HepG2 (cell line): ENCODE results near the gene KLHL11. TPM values are rescaled to one million over a fixed set of nuclear protein-coding genes. Genes with fewer than 3 reads are reported as not detected.

ENCODE experiments used
- ATAC-seq: fragments of 200-7000 bp; cut with Tn5 transposase; 3 replicates; pipeline ENCODE4 v1.9.1; 2020; ENCODE audit warnings: mild to moderate bottlenecking, moderate library complexity
- BruUV-seq: library from RNA; stranded (reverse); fragments of 400-500 nt; replicated peaks from 2 replicates; lab custom pipeline; 2021; lab: Mats Ljungman, UMichigan
- CTCF ChIA-PET: fragments of 300-600 bp; formaldehyde crosslinking; extraction: SDS; loops from one replicate; lab custom pipeline; 2021; ENCODE audit warnings: low total read pairs, inconsistent platforms, low intra/inter-chr PET ratio; lab: Yijun Ruan, JAX
- POLR2A ChIA-PET: fragments of 350-600 bp; sonication (Branson Sonifier 250); formaldehyde crosslinking; loops from one replicate; lab custom pipeline; 2020; ENCODE audit warnings: antibody characterized with exemption, inconsistent platforms; lab: Yijun Ruan, JAX
- DNase-seq: peaks from one replicate; pipeline ENCODE4 v3.0.0-alpha.2; 2015; ENCODE audit warnings: low spot score
- FAIRE-seq: peaks from 3 replicates; lab custom pipeline; 2011; peaks lifted over from hg19 to GRCh38; lab: Jason Lieb, UNC
- H2AFZ ChIP-seq: one replicate; pipeline ENCODE4 v1.6.1; 2011; ENCODE audit warnings: low read length, inconsistent platforms
- H3K27ac ChIP-seq: fragments of 300-600 bp; 3 replicates; pipeline ENCODE4 v1.8.0; 2011; ENCODE audit warnings: mixed run types, mild to moderate bottlenecking, mixed read lengths, low read length, inconsistent platforms; ENCODE audit not compliant: insufficient read depth; ENCODE audit errors: extremely low read length
- H3K27me3 ChIP-seq, 2 experiments: fragments of 200-600 bp in 1 of 2; 2 replicates in 1 of 2; 3 replicates in 1 of 2; pipeline versions ENCODE4 v1.6.0 to v1.8.0; 2011; ENCODE audit warnings: low read length in 2 of 2, mild to moderate bottlenecking in 2 of 2, moderate library complexity in 2 of 2, inconsistent platforms in 1 of 2; ENCODE audit not compliant: insufficient read depth in 2 of 2, control insufficient read depth in 1 of 2
- H3K36me3 ChIP-seq, 2 experiments: fragments of 200-600 bp in 1 of 2; replicated peaks in 1 of 2; 2 replicates in 1 of 2; 3 replicates in 1 of 2; pipeline versions ENCODE4 v1.5.1 to v1.8.0; 2011; ENCODE audit warnings: low read length in 2 of 2, inconsistent platforms in 1 of 2; ENCODE audit not compliant: insufficient read depth in 2 of 2, control insufficient read depth in 1 of 2
- H3K4me1 ChIP-seq: 2 replicates; pipeline ENCODE4 v1.5.1; 2012; ENCODE audit warnings: low read length, inconsistent platforms; ENCODE audit not compliant: insufficient read depth
- H3K4me2 ChIP-seq: 2 replicates; pipeline ENCODE4 v1.6.0; 2011; ENCODE audit warnings: low read depth, low read length, inconsistent platforms
- H3K4me3 ChIP-seq, 3 experiments: fragments of 200-600 bp in 1 of 3; sonication (generic), shearing (Covaris generic) in 1 of 3; replicated peaks in 1 of 3; 2 replicates each; pipeline ENCODE4 v1.5.1; 2011 to 2016; ENCODE audit warnings: low read length in 3 of 3, inconsistent platforms in 2 of 3, low read depth in 2 of 3, mild to moderate bottlenecking in 2 of 3, control low read depth in 1 of 3, mixed read lengths in 1 of 3; ENCODE audit not compliant: insufficient read depth in 1 of 3
- H3K79me2 ChIP-seq: one replicate; pipeline ENCODE4 v1.6.1; 2011; ENCODE audit warnings: low read length, inconsistent platforms; ENCODE audit not compliant: insufficient read depth
- H3K9ac ChIP-seq: 2 replicates; pipeline ENCODE4 v1.6.0; 2011; ENCODE audit warnings: mild to moderate bottlenecking, low read depth, low read length, inconsistent platforms; ENCODE audit not compliant: insufficient read depth
- H3K9me3 ChIP-seq: 2 replicates; pipeline ENCODE4 v1.5.1; 2012; ENCODE audit warnings: mild to moderate bottlenecking, low read length
- H4K20me1 ChIP-seq: 2 replicates; pipeline ENCODE4 v1.6.0; 2011; ENCODE audit warnings: inconsistent platforms, mild to moderate bottlenecking, low read length, moderate library complexity; ENCODE audit not compliant: insufficient read depth
- HNRNPUL1 ChIP-seq: fragments of 200-400 bp; formaldehyde crosslinking; IDR thresholded peaks from 2 replicates; pipeline ENCODE4 v1.6.1; 2017; ENCODE audit warnings: low read depth, mild to moderate bottlenecking, low read length, moderate library complexity
- HOXA9 ChIP-seq: sonication (generic); formaldehyde crosslinking; IDR thresholded peaks from 2 replicates; pipeline ENCODE4 v1.8.1; 2022; ENCODE audit warnings: missing genetic modification reagents, mild to moderate bottlenecking, moderate library complexity, borderline replicate concordance
- MYNN ChIP-seq: sonication (generic); formaldehyde crosslinking; IDR thresholded peaks from 2 replicates; pipeline ENCODE4 v1.4.0; 2020; ENCODE audit warnings: mild to moderate bottlenecking, low read depth, missing genetic modification reagents
- PHF21A ChIP-seq: sonication (generic); formaldehyde crosslinking; IDR thresholded peaks from 2 replicates; pipeline ENCODE4 v1.5.0; 2020; ENCODE audit warnings: mild to moderate bottlenecking, missing genetic modification reagents
- POLR2A ChIP-seq, 2 experiments: IDR thresholded peaks; 2 replicates each; pipeline ENCODE4 v1.6.1; 2011; ENCODE audit warnings: low read depth in 2 of 2, low read length in 2 of 2, mild to moderate bottlenecking in 1 of 2, moderate library complexity in 1 of 2; ENCODE audit not compliant: insufficient read depth in 1 of 2
- RBM22 ChIP-seq: fragments of 200-400 bp; formaldehyde crosslinking; optimal IDR thresholded peaks from 2 replicates; pipeline ENCODE3; 2017; ENCODE audit warnings: mild to moderate bottlenecking, low read length, moderate library complexity
- RFXANK ChIP-seq: IDR thresholded peaks from 2 replicates; pipeline ENCODE4 v1.6.1; 2016
- SMAD3 ChIP-seq: sonication (generic); formaldehyde crosslinking; IDR thresholded peaks from 2 replicates; pipeline ENCODE4 v1.4.0; 2020; ENCODE audit warnings: missing genetic modification reagents
- ZFY ChIP-seq: sonication (generic); formaldehyde crosslinking; IDR thresholded peaks from 2 replicates; pipeline ENCODE4 v1.4.0; 2020; ENCODE audit warnings: missing genetic modification reagents
- ZMYM3 ChIP-seq: sonication (generic); formaldehyde crosslinking; IDR thresholded peaks from 2 replicates; pipeline ENCODE4 v1.5.1; 2020; ENCODE audit warnings: mild to moderate bottlenecking, missing genetic modification reagents
- ZNF17 ChIP-seq: sonication (generic); formaldehyde crosslinking; IDR thresholded peaks from 2 replicates; pipeline ENCODE4 v1.5.0; 2020; ENCODE audit warnings: mild to moderate bottlenecking, missing genetic modification reagents
- ZNF280D ChIP-seq: sonication (generic); formaldehyde crosslinking; IDR thresholded peaks from 2 replicates; pipeline ENCODE4 v1.5.1; 2020; ENCODE audit warnings: mild to moderate bottlenecking, missing genetic modification reagents
- ZNF563 ChIP-seq: sonication (generic); formaldehyde crosslinking; IDR thresholded peaks from 2 replicates; pipeline ENCODE4 v1.8.0; 2022; ENCODE audit warnings: mild to moderate bottlenecking, moderate library complexity, missing genetic modification reagents
- WGBS: methylation state at CpG from one replicate; pipeline ENCODE4 v1.1.6; 2017; ENCODE audit warnings: low lambda C conversion rate; 5-methylcytosine and 5-hydroxymethylcytosine counted together
- in situ Hi-C: cut with HindIII; loops from 2 replicates; pipeline ENCODE4 v1.10.0; 2017; ENCODE audit warnings: low pct_unique_long_range_greater_than_20kb; ENCODE audit not compliant: extremely low pct_ligation_motif_present
- intact Hi-C: fragments of 100-400 bp; cut with micrococcal nuclease; formaldehyde crosslinking; loops from one replicate; pipeline ENCODE4 v1.10.0; 2022; ENCODE audit not compliant: unreplicated experiment
- polyA plus RNA-seq, 8 experiments: library from polyadenylated mRNA; depleted of rRNA in 3 of 8; stranded (reverse) in 7 of 8; unstranded in 1 of 8; fragments of >200 nt; fragmentation: Illumina TruSeq in 4 of 8; extraction: Trizol in 4 of 8; gene quantifications; 2 replicates each; pipeline versions ENCODE4 v1.2.1 to v1.2.3, GENCODE V29; 2011 to 2016; ENCODE audit warnings: low read depth in 4 of 8, missing spikeins in 1 of 8, mixed read lengths in 1 of 8; ENCODE audit not compliant: insufficient read depth in 1 of 8
- total RNA-seq, 5 experiments: library from RNA; depleted of rRNA; stranded (reverse); fragments of >200 nt; fragmentation: Illumina TruSeq; extraction: Trizol; gene quantifications; 2 replicates each; pipeline ENCODE4 v1.2.3, GENCODE V29; 2016; ENCODE audit warnings: low read depth in 1 of 5
- TF ChIP-seq, protein P1 (sequence below): sonication (generic); formaldehyde crosslinking; IDR thresholded peaks from 2 replicates; pipeline ENCODE4 v1.4.0; 2020; ENCODE audit warnings: mild to moderate bottlenecking, missing genetic modification reagents, borderline replicate concordance
- TF ChIP-seq, protein P2 (sequence below): sonication (generic); formaldehyde crosslinking; conservative IDR thresholded peaks from 2 replicates; pipeline ENCODE4 v1.4.0; 2020; ENCODE audit warnings: mild to moderate bottlenecking, missing genetic modification reagents, moderate library complexity

KLHL11 gene
- total and polyA plus RNA-seq, 2 of the 13 experiments (the other 11 are each of a cell fraction or from before 2014, with no cell fraction given): 7.7 to 27.5 TPM

DNA sequence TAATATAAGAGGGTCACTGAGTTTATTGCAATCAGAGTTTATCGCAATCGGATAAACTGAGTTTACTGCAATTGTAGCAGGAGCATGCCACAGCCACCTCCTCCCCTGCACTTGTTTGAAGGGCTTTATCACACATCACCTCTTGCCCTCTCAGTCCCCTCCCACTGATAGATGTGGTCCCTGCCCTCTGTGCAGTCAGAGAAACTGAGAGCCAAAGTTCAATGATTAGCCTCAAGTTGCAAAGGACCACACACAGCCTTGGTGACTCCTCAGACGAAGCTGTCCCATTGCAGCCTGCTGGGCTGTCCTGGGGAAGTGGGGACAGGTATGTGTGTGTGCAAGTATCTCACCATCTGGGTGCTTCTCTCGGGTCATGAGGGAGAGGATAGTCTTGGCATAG is 39.9 kb upstream of the KLHL11 start:
- peaks cover 43 to 71% of the 10 kb centered on the region in 2 experiments for H3K36me3 ChIP-seq
- no peaks in the 10 kb centered on the region for H3K27me3 ChIP-seq
- H3K9me3 ChIP-seq: no peaks in the 10 kb centered on the region
- no peak overlapping the region for H3K27ac ChIP-seq
- intact Hi-C loops: loop anchor here (5.0 kb wide), 1 partner anchor 38 kb away; the partner anchor contains the start of gene KLHL11
- ATAC-seq (no peak), DNase-seq (no peak), FAIRE-seq (peak; percentile 69)
- no peak overlapping the region for H3K9ac ChIP-seq
- no TSS peak for BruUV-seq
- H3K4me1 ChIP-seq: peaks cover 53% of the 10 kb centered on the region
- H3K4me3 ChIP-seq: no peak overlapping the region
- WGBS: 73% methylated on average over 4 of the region's 4 CpGs
- H2AFZ ChIP-seq: no peak overlapping the region
- POLR2A ChIA-PET: no interaction called here
- peaks cover 5% of the 10 kb centered on the region for H3K79me2 ChIP-seq
- H4K20me1 ChIP-seq: no peaks in the 10 kb centered on the region
- CTCF ChIA-PET: no interaction called here
- in situ Hi-C loops: no loop called here
- H3K4me2 ChIP-seq: 0 out of 2 replicates have a peak overlapping the region, but pooled peaks have one; percentile 25
- TF ChIP-seq, protein P1, sequence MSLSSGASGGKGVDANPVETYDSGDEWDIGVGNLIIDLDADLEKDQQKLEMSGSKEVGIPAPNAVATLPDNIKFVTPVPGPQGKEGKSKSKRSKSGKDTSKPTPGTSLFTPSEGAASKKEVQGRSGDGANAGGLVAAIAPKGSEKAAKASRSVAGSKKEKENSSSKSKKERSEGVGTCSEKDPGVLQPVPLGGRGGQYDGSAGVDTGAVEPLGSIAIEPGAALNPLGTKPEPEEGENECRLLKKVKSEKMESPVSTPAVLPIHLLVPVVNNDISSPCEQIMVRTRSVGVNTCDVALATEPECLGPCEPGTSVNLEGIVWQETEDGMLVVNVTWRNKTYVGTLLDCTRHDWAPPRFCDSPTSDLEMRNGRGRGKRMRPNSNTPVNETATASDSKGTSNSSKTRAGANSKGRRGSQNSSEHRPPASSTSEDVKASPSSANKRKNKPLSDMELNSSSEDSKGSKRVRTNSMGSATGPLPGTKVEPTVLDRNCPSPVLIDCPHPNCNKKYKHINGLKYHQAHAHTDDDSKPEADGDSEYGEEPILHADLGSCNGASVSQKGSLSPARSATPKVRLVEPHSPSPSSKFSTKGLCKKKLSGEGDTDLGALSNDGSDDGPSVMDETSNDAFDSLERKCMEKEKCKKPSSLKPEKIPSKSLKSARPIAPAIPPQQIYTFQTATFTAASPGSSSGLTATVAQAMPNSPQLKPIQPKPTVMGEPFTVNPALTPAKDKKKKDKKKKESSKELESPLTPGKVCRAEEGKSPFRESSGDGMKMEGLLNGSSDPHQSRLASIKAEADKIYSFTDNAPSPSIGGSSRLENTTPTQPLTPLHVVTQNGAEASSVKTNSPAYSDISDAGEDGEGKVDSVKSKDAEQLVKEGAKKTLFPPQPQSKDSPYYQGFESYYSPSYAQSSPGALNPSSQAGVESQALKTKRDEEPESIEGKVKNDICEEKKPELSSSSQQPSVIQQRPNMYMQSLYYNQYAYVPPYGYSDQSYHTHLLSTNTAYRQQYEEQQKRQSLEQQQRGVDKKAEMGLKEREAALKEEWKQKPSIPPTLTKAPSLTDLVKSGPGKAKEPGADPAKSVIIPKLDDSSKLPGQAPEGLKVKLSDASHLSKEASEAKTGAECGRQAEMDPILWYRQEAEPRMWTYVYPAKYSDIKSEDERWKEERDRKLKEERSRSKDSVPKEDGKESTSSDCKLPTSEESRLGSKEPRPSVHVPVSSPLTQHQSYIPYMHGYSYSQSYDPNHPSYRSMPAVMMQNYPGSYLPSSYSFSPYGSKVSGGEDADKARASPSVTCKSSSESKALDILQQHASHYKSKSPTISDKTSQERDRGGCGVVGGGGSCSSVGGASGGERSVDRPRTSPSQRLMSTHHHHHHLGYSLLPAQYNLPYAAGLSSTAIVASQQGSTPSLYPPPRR (CRISPR knock-in tag): peak; percentile 11; the same call in 1 of the 2 replicates
- peak; percentile 33 for TF ChIP-seq RBM22
- TF ChIP-seq PHF21A: 0 out of 2 replicates have a peak, but pooled peaks have one; percentile 32
- TF ChIP-seq RFXANK (CRISPR knock-in tag): no peak
- TF ChIP-seq ZNF563 (CRISPR knock-in tag): no peak
- no peak for TF ChIP-seq HNRNPUL1
- no peak for TF ChIP-seq SMAD3
- no peak for TF ChIP-seq ZMYM3 (CRISPR knock-in tag)
- TF ChIP-seq ZNF280D (CRISPR knock-in tag): no peak
- no peak for TF ChIP-seq POLR2A (IDR thresholded peaks at IDR 0.05; ENCODE audit: insufficient read depth in 1 of 2, low read depth in 2 of 2, low read length in 2 of 2)
- TF ChIP-seq ZFY (CRISPR knock-in tag): no peak
- TF ChIP-seq, protein P2, sequence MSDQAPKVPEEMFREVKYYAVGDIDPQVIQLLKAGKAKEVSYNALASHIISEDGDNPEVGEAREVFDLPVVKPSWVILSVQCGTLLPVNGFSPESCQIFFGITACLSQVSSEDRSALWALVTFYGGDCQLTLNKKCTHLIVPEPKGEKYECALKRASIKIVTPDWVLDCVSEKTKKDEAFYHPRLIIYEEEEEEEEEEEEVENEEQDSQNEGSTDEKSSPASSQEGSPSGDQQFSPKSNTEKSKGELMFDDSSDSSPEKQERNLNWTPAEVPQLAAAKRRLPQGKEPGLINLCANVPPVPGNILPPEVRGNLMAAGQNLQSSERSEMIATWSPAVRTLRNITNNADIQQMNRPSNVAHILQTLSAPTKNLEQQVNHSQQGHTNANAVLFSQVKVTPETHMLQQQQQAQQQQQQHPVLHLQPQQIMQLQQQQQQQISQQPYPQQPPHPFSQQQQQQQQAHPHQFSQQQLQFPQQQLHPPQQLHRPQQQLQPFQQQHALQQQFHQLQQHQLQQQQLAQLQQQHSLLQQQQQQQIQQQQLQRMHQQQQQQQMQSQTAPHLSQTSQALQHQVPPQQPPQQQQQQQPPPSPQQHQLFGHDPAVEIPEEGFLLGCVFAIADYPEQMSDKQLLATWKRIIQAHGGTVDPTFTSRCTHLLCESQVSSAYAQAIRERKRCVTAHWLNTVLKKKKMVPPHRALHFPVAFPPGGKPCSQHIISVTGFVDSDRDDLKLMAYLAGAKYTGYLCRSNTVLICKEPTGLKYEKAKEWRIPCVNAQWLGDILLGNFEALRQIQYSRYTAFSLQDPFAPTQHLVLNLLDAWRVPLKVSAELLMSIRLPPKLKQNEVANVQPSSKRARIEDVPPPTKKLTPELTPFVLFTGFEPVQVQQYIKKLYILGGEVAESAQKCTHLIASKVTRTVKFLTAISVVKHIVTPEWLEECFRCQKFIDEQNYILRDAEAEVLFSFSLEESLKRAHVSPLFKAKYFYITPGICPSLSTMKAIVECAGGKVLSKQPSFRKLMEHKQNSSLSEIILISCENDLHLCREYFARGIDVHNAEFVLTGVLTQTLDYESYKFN: peak; percentile 67
- TF ChIP-seq HOXA9 (CRISPR knock-in tag): no peak
- no peak for TF ChIP-seq ZNF17 (CRISPR knock-in tag)
- TF ChIP-seq MYNN (CRISPR knock-in tag): no peak
